NT2/D1 (cell line): ENCODE results near the gene RUNX2.

Experiments used
- SUZ12 ChIP-seq: IDR thresholded peaks from 2 replicates; pipeline ENCODE4 v1.6.1; 2011; ENCODE audit not compliant: insufficient read length, insufficient read depth; ENCODE audit errors: extremely low read depth
- YY1 ChIP-seq: IDR thresholded peaks from 2 replicates; pipeline ENCODE4 v1.6.1; 2011; ENCODE audit not compliant: insufficient read length, insufficient read depth
- ZNF274 ChIP-seq: IDR thresholded peaks from 2 replicates; pipeline ENCODE4 v1.6.1; 2011; ENCODE audit warnings: mild to moderate bottlenecking, low read depth, low read length

DNA sequence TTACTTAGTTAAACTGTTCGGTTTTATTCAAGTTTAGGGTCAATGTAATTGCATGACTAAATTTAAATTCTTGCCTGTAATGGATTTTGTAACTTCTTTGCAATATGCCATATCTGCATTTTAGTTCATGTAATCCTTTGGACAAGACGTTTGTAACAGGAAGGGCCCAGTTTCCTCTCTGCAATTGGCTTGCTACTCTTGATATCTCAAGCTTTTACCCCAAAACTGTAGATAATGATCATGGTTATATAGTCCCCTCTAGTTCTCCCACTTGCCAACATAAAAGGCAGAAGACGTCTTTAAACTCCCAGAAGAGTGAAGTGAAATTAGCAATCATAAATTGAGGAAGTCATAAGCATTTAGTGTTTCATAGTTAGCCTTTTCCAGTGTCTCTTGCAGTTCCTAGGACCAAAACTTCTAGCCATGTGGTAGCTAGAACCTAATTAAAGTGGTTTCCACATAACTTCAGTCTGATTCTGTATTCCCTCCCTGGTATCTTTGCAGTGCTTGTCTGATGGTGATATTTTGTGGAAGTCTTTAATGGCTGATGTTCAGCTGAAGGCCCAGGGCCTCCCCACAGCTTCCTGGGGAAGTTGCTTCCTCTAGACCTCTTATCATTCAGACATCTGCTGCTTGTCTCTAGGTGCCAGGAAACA is 167.4 kb downstream of the RUNX2 start:
- TF ChIP-seq ZNF274: no peak
- TF ChIP-seq SUZ12: no peak
- no peak for TF ChIP-seq YY1
